HG03442 (cell line): ENCODE data around the gene KLHL22.
"Not testable (repeated sequence)": the region's sequence is repeated elsewhere in the genome, so short reads cannot be mapped to it uniquely, and the experiment has no call there.

Source experiments
- ATAC-seq: cut with Tn5 transposase; IDR thresholded peaks from one replicate; pipeline ENCODE4 v1.9.1; 2021; ENCODE audit warnings: mild to moderate bottlenecking, moderate library complexity; ENCODE audit not compliant: unreplicated experiment

The KLHL22 gene

DNA sequence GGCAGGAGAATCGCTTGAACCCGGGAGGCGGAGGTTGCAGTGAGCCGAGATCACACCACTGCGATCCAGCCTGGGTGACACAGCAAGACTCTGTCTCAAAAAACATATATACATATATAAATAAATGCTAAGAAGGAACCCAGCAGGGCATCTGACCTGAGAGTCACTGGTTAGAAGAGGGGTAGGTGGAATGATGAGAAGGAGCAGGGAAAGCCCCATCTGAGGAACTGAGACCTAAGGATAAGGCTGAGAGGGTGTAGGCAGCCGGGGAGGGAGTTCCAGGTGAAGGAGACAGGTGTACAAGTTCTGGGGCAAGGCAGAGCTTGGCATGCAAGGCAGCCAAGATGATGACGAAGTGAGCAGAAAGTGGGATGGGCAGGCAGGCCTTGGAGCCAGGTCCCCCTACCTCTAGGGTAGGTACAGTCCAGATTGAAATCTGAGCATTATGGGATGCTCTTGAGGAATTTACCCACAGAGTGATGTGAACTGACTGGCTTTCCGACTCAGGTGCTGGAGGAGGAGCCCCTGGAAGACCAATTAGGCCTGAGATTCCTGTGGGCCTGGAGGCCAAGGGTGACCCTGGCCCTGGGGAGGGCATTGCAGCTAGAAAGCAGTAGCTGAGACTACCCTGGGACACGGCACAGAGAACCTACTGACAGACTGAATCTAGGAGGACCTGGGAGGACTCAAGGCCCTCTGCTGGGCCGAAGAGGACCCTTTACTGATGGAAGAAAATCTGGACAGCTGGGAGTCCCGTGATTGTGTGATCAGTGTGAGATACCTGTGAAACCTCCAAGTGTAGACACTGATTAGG lies 22.8 kb downstream of the KLHL22 start:
- no peak for ATAC-seq

DNA sequence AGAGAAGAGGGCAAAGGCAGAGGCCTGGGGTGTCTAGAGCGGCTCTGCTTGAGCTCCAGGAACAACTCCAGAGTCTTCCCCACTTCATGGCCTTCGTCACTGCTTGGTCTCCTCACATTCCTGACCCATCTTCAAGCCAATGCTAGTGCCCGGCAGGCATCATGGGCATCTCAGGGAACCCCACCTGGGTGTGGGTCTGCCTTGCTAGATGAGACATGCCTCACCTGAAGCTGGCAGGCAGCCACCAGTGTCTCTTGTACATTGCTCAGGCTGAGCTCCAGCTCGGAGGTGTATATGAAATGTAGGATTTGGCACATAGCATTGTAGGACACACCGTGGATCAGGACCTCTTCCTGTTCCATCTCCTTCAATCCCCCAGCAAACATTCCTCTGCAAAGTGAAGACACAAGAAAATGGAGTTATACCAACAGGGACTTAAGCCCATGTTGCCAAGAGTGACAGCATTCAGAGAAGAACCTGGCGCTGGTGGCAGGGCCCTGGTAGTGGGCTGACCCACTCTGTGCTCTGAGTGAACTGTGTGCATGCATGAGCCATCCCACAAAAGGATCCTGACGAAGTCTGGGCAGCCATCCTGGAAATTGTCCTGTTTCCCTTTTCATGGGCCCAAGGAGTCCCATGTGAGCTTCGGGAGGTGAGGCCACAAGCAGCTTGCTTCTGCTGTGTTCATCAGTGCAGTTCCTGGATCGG lies 24.3 kb downstream of the KLHL22 start:
- ATAC-seq, result no peak

DNA sequence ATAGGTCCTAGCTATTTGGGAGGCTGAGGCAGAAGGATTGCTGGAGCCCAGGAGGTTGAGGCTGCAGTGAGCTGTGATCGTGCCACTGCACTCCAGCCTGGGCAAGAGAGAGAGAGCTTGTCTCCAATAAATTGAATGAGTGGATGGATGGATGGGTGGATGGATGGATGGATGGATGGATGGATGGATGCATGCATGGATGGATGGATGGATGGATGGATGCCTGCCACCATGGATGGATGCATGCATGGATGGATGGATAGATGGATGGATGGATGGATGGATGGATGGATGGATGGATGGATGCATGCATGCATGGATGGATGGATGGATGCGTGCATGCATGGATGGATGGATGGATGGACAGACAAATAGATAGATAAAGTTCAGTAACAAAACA lies 25.1 kb downstream of the KLHL22 start:
- ATAC-seq, result not testable (repeated sequence)

DNA sequence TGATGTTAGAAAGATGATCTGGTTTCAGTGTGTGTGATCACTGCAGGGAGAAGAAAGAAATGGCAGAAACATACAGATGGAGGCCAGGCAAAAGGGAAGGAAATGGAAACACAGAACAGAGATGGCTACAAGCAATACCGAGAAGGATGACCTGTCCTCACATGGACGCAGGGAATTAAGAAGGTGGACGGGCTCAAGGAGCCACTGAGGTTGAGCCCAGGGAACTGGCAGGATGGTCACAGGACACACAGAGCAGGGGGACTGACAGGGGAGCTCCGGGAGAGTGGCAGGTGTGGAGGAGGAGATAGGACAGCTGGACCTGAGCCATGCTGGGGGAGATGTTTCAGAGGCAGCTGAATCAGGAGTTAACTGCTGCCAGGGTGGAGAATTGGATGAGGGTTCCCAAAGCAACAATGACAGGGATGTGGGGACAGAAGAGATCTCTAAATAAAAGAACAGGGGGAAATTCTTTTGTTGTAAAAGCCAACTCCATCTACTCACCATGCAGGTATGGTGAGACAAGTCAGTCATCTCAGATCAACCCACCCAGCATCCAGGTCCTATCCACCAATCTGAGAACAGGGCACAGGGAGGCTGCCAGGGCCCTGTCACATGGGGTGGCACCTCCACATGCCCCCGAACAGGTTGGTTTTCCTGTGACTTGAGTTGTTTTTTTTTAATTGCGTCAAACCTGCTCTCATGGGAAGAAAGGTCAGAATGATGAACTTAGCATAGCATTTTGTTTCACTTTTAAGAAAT lies 26.3 kb downstream of the KLHL22 start:
- ATAC-seq, result no peak

DNA sequence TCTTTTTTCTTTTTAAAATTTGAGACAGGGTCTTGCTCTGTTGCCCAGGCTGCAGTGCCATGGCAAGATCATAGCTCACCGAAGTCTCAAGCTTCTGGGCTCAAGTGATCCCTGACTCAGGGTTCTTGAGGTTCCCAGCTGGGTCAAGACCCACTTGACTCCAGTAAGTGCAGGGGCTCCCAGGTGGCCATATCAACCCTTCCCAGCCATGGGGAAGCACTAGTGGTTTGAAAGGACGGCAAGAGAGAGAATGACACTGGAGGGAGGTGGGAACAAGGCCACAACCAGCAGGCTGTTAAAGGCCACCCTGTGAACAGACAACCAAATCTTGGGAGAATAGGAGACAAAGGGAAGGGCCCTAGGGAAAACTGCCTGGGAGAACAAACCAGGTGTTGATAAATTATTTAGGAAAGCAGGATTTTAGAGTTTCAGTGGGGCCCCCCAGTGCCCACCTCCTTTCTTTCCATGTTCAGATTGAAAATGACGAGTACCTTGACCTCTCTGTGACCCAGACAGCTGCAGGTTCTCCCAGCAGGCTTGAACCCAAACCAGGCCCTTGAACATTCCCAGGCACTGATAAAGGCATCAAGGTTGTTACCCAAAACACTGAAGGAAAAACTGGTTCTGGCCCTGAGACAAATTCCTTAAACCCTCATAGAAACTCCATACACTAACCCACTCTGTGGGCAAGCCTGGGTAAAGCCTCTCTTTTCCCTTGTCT lies 28.8 kb downstream of the KLHL22 start:
- no peak for ATAC-seq

DNA sequence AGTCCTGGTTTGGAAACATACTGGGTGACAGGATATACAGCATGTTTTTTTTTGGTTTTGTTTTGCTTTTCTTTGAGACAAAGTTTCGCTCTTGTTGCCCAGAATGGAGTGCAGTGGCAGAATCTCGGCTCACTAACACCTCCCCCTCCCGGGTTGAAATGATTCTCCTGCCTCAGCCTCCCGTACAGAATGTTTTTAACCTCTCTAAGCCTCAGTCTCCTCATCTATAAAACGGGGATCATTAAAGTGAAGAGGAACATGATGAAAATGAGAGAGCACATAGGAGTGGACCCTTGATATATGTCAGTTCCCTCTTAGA lies 29.9 kb downstream of the KLHL22 start:
- ATAC-seq, result no peak

DNA sequence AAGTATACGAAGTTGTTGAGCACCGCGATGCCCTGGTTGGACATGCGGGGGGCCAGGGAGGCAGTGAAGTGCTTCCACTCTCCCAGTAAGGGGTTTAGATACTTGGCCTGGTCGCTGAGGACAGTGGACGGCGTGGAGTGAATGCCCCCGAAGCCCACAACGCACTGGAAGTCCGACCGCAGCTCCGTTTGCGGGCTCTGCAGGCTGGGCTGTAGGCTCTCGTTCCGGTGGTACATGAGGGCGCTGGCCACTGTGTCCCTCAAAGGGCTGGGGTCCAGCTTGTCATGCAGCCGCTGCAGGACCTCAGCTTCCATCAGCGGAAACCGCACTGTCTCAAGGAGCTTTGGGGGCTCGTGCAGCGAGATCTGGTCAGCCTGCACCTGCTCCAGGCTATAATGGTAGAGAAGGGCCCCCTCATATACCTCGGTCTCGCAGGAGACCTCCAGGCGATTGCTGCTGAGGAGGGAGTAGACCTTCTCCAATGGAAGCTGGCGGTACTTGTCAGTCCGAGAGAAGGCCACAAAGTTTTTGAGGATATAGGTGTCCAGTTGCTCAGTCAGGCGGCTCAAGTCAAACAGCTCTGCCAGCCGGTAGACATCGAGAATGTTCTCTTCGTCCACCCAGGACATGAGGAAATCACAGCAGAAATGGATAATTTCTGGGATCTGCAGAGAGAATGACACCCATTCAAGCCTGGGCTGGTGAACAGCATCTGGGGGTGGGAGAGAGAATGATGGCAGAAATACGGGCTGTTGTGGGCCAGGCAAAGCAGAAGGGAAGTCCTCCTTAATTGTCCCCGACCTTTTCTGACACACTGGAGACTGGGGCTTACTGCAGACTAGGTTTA lies 30.5 kb downstream of the KLHL22 start:
- ATAC-seq, result no peak

DNA sequence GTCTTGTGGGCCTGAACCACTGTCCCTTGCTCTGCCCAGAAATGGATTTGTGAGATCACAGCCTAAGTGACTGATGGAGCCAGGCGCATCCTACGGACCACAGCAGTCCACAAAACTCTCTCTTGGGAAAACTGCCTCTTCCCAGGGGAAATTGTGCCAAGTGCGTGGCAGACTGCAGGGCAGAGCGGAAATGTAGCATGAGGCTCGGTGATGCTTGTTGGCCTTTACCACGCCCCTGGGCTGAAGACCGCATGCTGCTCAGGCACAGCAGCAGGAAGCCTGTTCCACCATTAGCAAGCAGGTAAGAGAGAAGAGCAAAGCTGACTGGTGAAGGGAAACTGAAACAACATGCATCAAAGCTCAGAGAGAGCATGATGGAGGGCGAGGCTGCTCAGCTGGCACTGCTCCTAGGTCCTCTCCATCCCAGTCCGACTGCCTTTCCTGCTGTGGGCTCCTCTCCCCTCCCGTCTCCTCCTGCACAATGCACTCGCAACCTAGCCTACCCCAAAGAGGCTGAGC lies 31.4 kb downstream of the KLHL22 start:
- no peak for ATAC-seq

DNA sequence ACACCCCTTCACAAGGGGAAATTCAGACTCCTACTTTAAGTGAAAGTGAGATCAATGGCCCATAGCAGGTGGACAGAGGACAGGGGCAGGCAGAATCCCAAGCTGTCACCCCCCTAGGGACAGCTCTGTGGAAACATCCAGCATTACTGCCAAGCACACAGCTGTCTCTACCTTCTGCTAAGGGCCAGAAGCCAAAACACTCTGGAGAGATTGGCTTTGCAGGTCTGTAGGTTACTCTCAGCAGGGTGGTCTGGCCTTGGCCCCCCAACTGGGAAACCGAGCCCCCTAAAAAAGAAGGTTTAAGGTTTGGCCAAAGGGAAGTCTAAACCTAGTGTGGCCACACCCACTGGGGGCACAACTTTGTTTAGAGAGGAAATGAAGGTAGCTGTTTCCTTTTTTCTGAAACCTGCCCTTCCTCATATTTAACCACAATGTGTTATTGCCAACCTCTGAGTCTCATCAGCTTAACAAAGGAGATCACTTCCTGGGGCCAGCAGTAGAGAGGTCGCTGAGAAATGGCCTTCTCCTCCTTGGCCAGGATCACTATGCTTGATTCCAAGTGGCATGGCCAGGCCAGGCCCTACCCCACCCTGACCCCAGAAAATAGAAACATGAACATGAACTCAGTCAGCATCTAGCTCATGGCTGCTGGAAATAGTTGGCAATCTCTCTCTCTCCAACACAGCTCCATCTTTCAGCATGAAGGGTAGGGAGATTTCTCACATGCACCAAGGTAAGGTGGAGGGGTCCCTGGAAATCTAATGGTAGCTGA lies 32.1 kb downstream of the KLHL22 start:
- no peak for ATAC-seq

DNA sequence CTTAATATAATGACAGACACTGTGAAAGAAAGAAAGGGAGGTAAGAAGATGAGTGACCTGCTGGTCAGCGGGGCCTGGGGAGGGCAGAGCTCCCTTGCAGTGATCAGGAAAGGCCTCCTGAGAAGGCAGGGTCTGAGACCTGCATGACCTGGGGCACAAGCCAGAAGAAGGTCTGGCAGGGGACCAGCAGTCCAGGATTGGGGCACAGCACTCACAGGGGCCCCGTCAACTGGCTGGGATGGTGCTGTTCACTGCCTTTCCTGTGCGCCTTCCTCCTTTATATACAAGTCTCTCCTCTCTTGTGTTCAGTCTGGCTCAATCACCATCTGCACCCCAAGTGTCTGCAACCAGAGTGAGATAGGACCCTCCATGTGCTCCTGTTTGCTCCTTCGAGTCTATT lies 35.7 kb downstream of the KLHL22 start:
- ATAC-seq, result no peak

DNA sequence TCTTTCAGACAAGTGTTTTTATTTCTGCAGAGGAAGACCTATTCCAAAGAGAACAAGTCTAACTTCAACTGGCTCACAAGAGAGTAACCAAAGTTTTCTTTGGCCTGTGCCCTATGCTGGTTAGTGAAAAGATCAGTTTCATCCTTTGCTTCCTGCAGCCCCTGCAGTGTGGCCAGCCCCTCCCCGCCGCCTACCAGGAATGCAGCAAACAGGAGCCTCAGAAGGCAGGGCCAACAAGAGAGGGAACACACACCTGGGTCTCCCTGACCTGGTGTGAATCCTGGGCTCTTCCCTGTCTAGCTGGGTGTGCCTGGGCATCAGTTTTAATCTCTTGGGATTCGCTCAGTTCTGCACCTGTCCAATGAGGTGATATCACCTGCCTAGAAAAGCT lies 36.4 kb downstream of the KLHL22 start:
- no peak for ATAC-seq

DNA sequence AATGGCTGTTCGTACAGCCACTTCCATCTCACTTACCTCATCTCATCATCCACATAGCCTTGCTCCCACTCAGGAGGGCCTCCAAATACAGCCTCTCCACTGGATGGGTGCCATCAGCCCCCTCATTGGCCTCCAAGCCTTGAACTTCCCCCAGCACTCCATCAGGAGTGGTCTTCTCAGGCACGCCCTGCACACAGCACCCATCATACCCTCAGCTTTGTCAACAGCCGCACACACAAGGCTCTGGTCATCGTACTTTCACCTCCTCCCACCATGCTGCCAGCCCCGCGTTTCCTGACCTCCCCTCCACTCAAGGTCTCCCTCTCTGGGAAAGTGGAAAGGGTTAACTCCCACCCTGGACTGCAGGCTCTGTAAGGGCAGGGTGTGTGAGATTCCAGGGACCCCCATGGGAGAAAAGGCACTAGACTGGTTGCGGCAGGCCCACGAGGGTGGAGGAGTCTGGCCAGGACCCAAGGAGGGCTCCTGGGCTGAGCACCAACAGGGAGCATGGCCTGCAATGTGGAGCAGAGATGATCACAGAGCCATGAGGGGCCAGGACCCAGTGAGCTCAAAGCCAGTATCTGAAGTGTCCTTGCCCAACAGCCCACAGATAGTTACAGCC lies 37.0 kb downstream of the KLHL22 start:
- no peak for ATAC-seq

DNA sequence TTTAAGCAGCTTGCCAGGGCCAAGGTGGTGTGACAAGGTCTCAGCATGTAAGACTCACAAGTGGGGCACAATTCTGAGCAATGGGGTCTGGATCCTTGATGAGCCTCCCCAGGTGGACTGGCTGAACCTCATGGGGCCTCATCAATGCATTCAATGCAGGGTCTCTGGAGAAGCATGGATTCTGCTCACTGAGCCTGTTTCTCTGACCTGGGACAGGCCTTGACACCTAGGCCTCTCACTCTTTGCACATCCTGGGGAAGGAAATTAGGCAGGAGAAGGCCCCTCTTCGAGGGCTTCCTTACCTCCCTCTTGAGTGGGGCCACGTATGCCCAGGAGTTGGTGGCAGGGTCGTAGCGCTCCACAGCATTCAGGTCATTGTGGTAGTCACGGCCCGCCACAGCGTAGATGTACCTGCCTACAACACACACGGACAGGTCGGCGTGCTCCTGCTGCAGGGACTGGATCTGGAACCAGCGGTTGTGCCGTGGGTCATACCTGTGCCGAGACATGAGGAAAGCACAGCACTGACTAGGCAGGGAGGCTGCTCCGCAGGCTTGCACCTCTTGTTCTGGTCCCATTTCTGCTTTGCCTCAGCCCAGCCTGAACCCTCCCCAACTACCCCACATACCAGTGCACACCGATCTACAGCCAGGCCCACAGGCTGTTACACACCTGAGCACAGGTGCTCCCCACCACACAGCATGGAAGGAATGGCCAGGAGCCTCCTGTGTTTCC lies 37.9 kb downstream of the KLHL22 start:
- no peak for ATAC-seq

DNA sequence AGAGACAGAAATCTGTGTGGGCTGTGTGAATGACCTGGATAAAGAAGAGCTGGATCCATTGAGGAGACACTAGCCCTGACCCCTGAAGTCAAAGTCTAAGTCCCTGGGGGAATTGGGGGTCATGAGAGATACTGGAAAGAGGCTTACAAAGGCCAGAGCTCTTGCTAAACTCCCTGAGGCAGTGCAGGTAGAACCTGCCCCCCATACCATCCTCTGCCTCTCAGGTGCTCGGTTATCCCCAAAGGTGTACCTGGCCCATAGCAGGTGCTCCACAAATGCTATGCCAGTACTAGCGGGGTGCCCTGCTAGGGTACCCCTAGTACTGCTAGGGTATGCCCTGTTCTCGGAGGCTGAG lies 38.9 kb downstream of the KLHL22 start:
- no peak for ATAC-seq

DNA sequence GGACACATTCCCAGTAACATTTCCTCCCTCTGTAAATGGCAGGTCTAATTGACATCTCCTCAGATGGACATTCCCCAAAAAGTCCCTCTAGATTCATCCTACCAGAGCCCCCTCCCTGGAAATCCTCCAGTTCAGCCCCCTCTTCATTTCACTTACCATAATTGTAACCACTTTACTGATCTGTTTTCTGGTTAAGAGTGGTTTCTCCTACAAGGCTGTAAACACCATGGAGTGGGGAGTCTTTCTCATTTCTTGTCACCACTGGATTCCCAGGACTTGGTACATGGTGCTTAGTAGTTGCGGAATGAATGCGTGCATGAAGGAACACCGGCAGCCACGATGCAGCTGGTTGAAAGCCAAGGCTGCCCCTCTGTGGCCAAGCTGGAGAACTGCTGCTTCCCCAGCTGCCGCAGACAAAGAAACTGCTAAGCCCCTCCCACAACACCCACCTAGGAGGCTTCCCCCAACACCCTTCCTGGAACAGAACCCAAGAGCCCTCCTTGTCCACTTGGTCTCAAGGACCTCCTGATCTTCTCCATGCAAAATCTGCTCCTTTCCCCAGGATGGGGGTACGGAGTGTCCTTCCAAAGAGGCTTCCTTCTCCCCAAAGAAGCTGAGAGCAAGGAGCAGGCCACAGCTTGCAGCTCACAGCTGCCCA lies 39.4 kb downstream of the KLHL22 start:
- no peak for ATAC-seq

DNA sequence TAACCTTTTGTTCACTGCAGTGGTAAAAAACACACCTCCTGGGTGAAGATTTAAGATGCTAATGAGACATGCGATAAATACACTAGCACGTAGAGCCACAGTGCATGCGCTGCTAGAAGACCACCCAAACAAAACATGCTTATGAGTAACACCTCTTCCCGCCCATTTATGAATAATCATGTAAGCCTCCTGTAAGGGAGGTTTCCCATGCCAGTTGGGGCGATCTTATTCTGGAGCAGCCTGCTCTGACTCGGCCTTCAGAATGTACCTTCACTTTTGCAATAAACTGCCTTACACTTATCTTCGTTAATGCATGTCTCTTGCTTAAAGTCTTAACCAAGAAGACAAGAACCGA lies 39.9 kb downstream of the KLHL22 start:
- no peak for ATAC-seq

DNA sequence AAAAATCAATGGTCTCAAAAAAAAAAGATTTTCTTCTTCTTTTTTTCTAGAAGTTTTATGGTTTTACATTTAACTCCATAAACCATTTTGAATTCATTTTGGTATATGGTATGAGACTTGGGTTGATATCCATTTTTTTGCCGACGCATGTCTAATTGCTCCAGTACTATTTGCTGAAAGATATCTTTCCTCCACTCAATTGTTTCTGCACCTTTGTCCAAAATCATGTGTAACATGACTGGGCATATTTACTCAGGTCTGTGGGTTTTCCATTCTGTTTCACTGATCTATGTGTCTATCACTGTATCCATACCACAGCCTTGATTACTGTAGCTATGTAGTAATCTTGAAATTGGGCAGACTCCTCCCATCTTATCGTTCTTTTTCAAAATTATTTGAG lies 42.4 kb downstream of the KLHL22 start:
- ATAC-seq, result no peak

DNA sequence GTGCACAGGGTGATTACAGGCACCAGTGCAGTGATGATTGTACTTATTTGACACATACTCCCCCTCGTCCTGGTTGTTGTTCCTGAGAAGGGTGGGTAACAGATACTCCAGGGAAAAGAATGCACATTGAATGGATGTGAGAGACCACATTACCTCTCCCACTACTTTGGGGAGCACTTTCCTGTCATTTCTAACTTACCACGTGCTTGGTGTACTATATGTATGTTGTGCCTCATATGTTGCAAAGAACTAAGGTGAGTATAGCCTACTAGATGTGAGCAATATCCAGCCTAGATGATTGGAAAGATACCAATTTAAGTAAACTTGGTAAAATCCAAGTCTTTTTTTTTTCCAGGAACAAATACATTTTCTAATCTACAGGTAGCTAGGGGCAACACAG lies 43.7 kb downstream of the KLHL22 start:
- ATAC-seq, result no peak
